Mammary epithelial cell (primary cell): ENCODE results near the gene MAB21L4.

Source experiments
- CTCF ChIP-seq, 2 donors: IDR thresholded peaks in 1 of 2; conservative IDR thresholded peaks in 1 of 2; 2 replicates each; pipeline ENCODE4 v1.5.1; 2011 to 2012; ENCODE audit warnings: inconsistent platforms in 2 of 2, low read length in 2 of 2, mild to moderate bottlenecking in 2 of 2, control low read depth in 1 of 2, low read depth in 1 of 2; ENCODE audit not compliant: insufficient read depth in 1 of 2; ENCODE audit errors: extremely low read depth in 1 of 2
- EZH2 ChIP-seq: IDR thresholded peaks from 2 replicates; pipeline ENCODE4 v1.6.1; 2012; ENCODE audit warnings: low read length, inconsistent platforms, borderline replicate concordance

GRCh38 chr2:240891492-240892340 lies 4.2 kb downstream of the MAB21L4 start:
- TF ChIP-seq CTCF (conservative IDR thresholded peaks at IDR 0.05 in 1 of 2, IDR thresholded peaks at IDR 0.05 in 1 of 2; ENCODE audit: extremely low read depth in 1 of 2, insufficient read depth in 1 of 2, low read depth in 1 of 2, low read length in 2 of 2) (no peak), EZH2 (no peak)
